K562 (cell line): ENCODE measurements around the gene KTI12. TPM values are rescaled to one million over a fixed set of nuclear protein-coding genes. Genes with fewer than 3 reads are reported as not detected.
"Not testable (repeated sequence)": the region's sequence is repeated elsewhere in the genome, so short reads cannot be mapped to it uniquely, and the experiment has no call there.

Experiments
- ATAC-seq: fragments of 200-7000 bp; cut with Tn5 transposase; 3 replicates; pipeline ENCODE4 v1.9.1; 2020; ENCODE audit warnings: moderate library complexity
- BruUV-seq: library from RNA; stranded (reverse); fragments of 400-500 nt; replicated peaks from 2 replicates; lab custom pipeline; 2021; lab: Mats Ljungman, UMichigan
- CTCF ChIA-PET: fragments of 300-600 bp; formaldehyde crosslinking; extraction: SDS; loops from one replicate; lab custom pipeline; 2021; ENCODE audit warnings: low intra/inter-chr PET ratio; lab: Yijun Ruan, JAX
- POLR2A ChIA-PET: fragments of 300-600, 350-650 bp; sonication (Branson Sonifier 250); formaldehyde crosslinking; extraction: SDS; loops from one replicate; lab custom pipeline; 2021; ENCODE audit warnings: antibody characterized with exemption, inconsistent platforms; lab: Yijun Ruan, JAX
- DNase-seq, 4 experiments: peaks; one replicate each; pipeline versions ENCODE4 v3.0.0 to v3.0.0-alpha.2; 2011 to 2018; ENCODE audit warnings: low spot score in 3 of 4, mixed read lengths in 3 of 4; ENCODE audit errors: extremely low read depth in 1 of 4
- FAIRE-seq: peaks from 2 replicates; lab custom pipeline; 2011; peaks lifted over from hg19 to GRCh38; lab: Jason Lieb, UNC
- H2AFZ ChIP-seq: 2 replicates; pipeline ENCODE4 v1.6.0; 2011; ENCODE audit warnings: low read depth, low read length, control low read depth, inconsistent platforms
- H3K27ac ChIP-seq: fragments of 200-600 bp; 3 replicates; pipeline ENCODE4 v1.8.0; 2011; ENCODE audit warnings: low read depth, mild to moderate bottlenecking, control low read depth, inconsistent platforms, low read length, moderate library complexity, mixed read lengths; ENCODE audit errors: extremely low read depth
- H3K27me3 ChIP-seq, 2 experiments: fragments of 300-600 bp in 1 of 2; 2 replicates in 1 of 2; 3 replicates in 1 of 2; pipeline versions ENCODE4 v1.6.0 to v1.8.0; 2011; ENCODE audit warnings: inconsistent platforms in 2 of 2, low read length in 2 of 2, mild to moderate bottlenecking in 1 of 2, mixed read lengths in 1 of 2, moderate library complexity in 1 of 2; ENCODE audit not compliant: control insufficient read depth in 2 of 2, insufficient read depth in 2 of 2
- H3K36me3 ChIP-seq: fragments of 300-600 bp; 3 replicates; pipeline ENCODE4 v1.8.0; 2011; ENCODE audit warnings: mild to moderate bottlenecking, low read length, inconsistent platforms; ENCODE audit not compliant: control insufficient read depth, insufficient read depth
- H3K4me1 ChIP-seq, 2 experiments: fragments of 200-600 bp in 1 of 2; replicated peaks in 1 of 2; 2 replicates in 1 of 2; 3 replicates in 1 of 2; pipeline versions ENCODE4 v1.5.1 to v1.8.0; 2011; ENCODE audit warnings: inconsistent platforms in 2 of 2, low read length in 2 of 2, mild to moderate bottlenecking in 1 of 2, mixed read lengths in 1 of 2, moderate library complexity in 1 of 2; ENCODE audit not compliant: control insufficient read depth in 2 of 2, insufficient read depth in 2 of 2
- H3K4me2 ChIP-seq: 2 replicates; pipeline ENCODE4 v1.6.1; 2011; ENCODE audit warnings: low read length, control low read depth, inconsistent platforms, mixed read lengths; ENCODE audit not compliant: insufficient read depth
- H3K4me3 ChIP-seq: fragments of 200-600 bp; sonication (generic), shearing (Covaris generic); 2 replicates; pipeline ENCODE4 v1.5.1; 2016; ENCODE audit warnings: control low read depth, inconsistent platforms
- H3K79me2 ChIP-seq: fragments of 200-600 bp; 3 replicates; pipeline ENCODE4 v1.8.0; 2011; ENCODE audit warnings: low read length, inconsistent platforms; ENCODE audit not compliant: control insufficient read depth, insufficient read depth
- H3K9ac ChIP-seq, 2 experiments: 2 replicates each; pipeline versions ENCODE4 v1.6.0 to v1.6.1; 2011; ENCODE audit warnings: low read depth in 2 of 2, low read length in 2 of 2, control low read depth in 1 of 2, inconsistent platforms in 1 of 2, mild to moderate bottlenecking in 1 of 2, mixed read lengths in 1 of 2; ENCODE audit not compliant: insufficient read depth in 1 of 2
- H3K9me1 ChIP-seq: one replicate; pipeline ENCODE4 v1.6.0; 2011; ENCODE audit warnings: inconsistent platforms, mild to moderate bottlenecking, low read length, moderate library complexity; ENCODE audit not compliant: control insufficient read depth, insufficient read depth
- H3K9me3 ChIP-seq: replicated peaks from 2 replicates; pipeline ENCODE4 v1.5.1; 2011; ENCODE audit warnings: low read depth, low read length, inconsistent platforms; ENCODE audit not compliant: control insufficient read depth, insufficient read depth
- H4K20me1 ChIP-seq: replicated peaks from 2 replicates; pipeline ENCODE4 v1.6.1; 2011; ENCODE audit warnings: low read length, inconsistent platforms, mixed read lengths; ENCODE audit not compliant: control insufficient read depth, insufficient read depth
- ADNP ChIP-seq: fragments of 200-800 bp; sonication (Bioruptor generic); IDR thresholded peaks from 2 replicates; pipeline ENCODE4 v1.6.1; 2016; ENCODE audit warnings: missing genetic modification characterization, missing compliant biosample characterization
- C11orf30 ChIP-seq: fragments of 450-650 bp; IDR thresholded peaks from 2 replicates; pipeline ENCODE4 v1.6.1; 2016; ENCODE audit warnings: low read depth, mild to moderate bottlenecking
- MAFF ChIP-seq: IDR thresholded peaks from 2 replicates; pipeline ENCODE4 v1.6.1; 2012; ENCODE audit warnings: low read length, improper control_type of control experiment
- MAFG ChIP-seq: fragments of 450-650 bp; conservative IDR thresholded peaks from 2 replicates; pipeline ENCODE4 v1.6.1; 2016; ENCODE audit warnings: missing genetic modification characterization, missing compliant biosample characterization
- ZNF121 ChIP-seq: sonication (generic); formaldehyde crosslinking; conservative IDR thresholded peaks from 2 replicates; pipeline ENCODE4 v1.8.0; 2022; ENCODE audit warnings: missing genetic modification reagents
- ZNF316 ChIP-seq: fragments of 450-650 bp; IDR thresholded peaks from 2 replicates; pipeline ENCODE4 v1.6.1; 2016
- WGBS: fragments of 100-300 bp; shearing (Covaris generic); methylation state at CpG from one replicate; pipeline ENCODE4 v1.1.6; 2016; ENCODE audit warnings: low coverage, mixed read lengths; ENCODE audit not compliant: insufficient coverage; ENCODE audit errors: missing lambda C conversion rate; 5-methylcytosine and 5-hydroxymethylcytosine counted together
- in situ Hi-C: fragments of 300-500 bp; cut with MboI; formaldehyde crosslinking; loops from 4 replicates; pipeline ENCODE4 v1.15.0; 2018; ENCODE audit warnings: inconsistent platforms, mixed read lengths
- intact Hi-C: fragments of 100-400 bp; cut with micrococcal nuclease; formaldehyde crosslinking; loops from 2 replicates; pipeline ENCODE4 v1.14.2; 2022
- polyA plus RNA-seq, 8 experiments: library from polyadenylated mRNA; depleted of rRNA in 4 of 8; stranded (reverse) in 5 of 8; unstranded in 3 of 8; fragments of >200 nt; fragmentation: Nextera tagmentation in 2 of 8; fragmentation: Illumina TruSeq in 1 of 8; extraction: Ambion mirVana in 2 of 8; extraction: Trizol in 1 of 8; gene quantifications; 2 replicates each; pipeline versions ENCODE4 v1.2.1 to v1.2.3, GENCODE V29; 2011 to 2014; ENCODE audit warnings: inconsistent platforms in 1 of 8, missing spikeins in 1 of 8
- total RNA-seq, 7 experiments: library from RNA; depleted of rRNA in 6 of 7; stranded (reverse); fragments of >200 nt in 6 of 7; fragmentation: Illumina TruSeq in 2 of 7; extraction: Trizol in 2 of 7; gene quantifications; 2 replicates each; pipeline versions ENCODE4 v1.2.1 to v1.2.3, GENCODE V29; 2011 to 2021; ENCODE audit warnings: low replicate concordance in 1 of 7

The KTI12 gene
- total and polyA plus RNA-seq, 9 of the 15 experiments (the other 6 are each of a cell fraction or from before 2014, with no cell fraction given), result 3.1 to 22.8 (median 11.6) TPM

GRCh38 chr1:52045666-52046195, 12.1 kb upstream of the KTI12 start:
- H3K27me3 ChIP-seq, intact Hi-C loops: not testable (repeated sequence)
- H3K79me2 ChIP-seq, result peaks cover 13% of the 10 kb centered on the region; the same call in 1 of the 3 replicates
- 0 out of 2 replicates have a peak, but pooled peaks have one; percentile 18 for TF ChIP-seq MAFF
- TF ChIP-seq ZNF121, result peak; percentile 71
- TF ChIP-seq C11orf30, result peak; percentile 75
- TF ChIP-seq ZNF316, result peak; percentile 85
- TF ChIP-seq ADNP (tag), result 0 out of 2 replicates have a peak, but pooled peaks have one; percentile 33
- peak; percentile 52 for TF ChIP-seq MAFG (tag)
- TF ChIP-seq, all 486 proteins: peak for 6; not testable (repeated sequence) for 480
- BruUV-seq, H3K9ac ChIP-seq, H3K27ac ChIP-seq, DNase-seq, in situ Hi-C loops, H4K20me1 ChIP-seq, H3K4me2 ChIP-seq, CTCF ChIA-PET, H2AFZ ChIP-seq, H3K9me3 ChIP-seq, FAIRE-seq, H3K4me3 ChIP-seq, ATAC-seq, H3K9me1 ChIP-seq: not testable (repeated sequence)
- 67% methylated on average over 4 of the region's 4 CpGs for WGBS
- Histone ChIP-seq H3K4me1 (peaks cover 7 to 12% of the 10 kb centered on the region in 2 experiments; a peak in 4 of 5 replicates), H3K36me3 (peaks cover 12% of the 10 kb centered on the region; the same call in 1 of the 3 replicates)
- POLR2A ChIA-PET, result interaction anchor here (0.5 to 3.3 kb wide), 6 partner anchors 9 to 149 kb away, joined by 3 to 32 read pairs (median 4); partner anchors contain the start of genes BTF3L4, KTI12 and TXNDC12
